HG02588 (cell line): ENCODE measurements around the gene FOXN1.
"Not testable (repeated sequence)": the region's sequence is repeated elsewhere in the genome, so short reads cannot be mapped to it uniquely, and the experiment has no call there.

Experiments used
- ATAC-seq: cut with Tn5 transposase; IDR thresholded peaks from one replicate; pipeline ENCODE4 v1.9.1; 2021; ENCODE audit warnings: mild to moderate bottlenecking, moderate library complexity; ENCODE audit not compliant: unreplicated experiment

FOXN1 gene

DNA sequence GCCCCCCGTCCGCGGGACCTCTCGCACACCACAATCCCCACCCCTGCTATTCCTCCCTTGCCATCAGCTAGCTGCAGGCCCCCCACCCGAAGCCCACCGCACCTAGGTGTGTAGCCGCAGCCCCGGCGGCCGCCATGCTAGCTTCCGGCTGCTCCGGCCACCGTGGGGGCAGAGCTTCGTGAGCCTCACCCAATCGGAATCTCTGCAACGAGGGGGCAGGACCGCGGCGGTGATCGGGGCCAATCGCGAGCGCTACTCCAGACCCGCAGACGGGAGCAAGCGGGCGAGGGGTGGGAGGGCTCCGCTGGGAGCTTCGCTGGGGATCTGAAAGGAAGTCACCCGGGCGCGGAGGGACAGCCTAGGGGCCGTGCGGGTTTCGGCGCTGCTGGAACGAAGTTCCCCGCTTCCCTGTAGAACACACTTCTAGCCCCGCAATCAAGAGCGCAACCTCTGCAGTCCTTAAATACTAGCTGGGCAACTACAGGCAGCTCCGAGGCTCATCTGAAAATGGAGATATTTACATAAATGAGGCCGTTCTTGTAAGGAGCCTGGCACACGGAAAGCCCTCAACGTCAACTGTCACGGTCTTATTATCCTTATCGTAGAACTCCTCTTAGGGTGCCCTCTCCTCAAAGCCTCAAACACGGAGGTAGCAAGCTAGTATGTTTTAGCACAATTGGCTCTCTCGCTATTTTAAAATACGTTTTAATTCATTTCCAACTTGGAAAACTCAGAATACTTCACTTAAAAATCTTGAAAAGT lies 65.4 kb downstream of the FOXN1 start, which contains the start of gene PIGS:
TSS of gene PIGS (minus strand) at position 164 of the 762 bp plus-strand sequence. CDS start at position 136, 28 bp downstream.
- peak; percentile 86 for ATAC-seq

DNA sequence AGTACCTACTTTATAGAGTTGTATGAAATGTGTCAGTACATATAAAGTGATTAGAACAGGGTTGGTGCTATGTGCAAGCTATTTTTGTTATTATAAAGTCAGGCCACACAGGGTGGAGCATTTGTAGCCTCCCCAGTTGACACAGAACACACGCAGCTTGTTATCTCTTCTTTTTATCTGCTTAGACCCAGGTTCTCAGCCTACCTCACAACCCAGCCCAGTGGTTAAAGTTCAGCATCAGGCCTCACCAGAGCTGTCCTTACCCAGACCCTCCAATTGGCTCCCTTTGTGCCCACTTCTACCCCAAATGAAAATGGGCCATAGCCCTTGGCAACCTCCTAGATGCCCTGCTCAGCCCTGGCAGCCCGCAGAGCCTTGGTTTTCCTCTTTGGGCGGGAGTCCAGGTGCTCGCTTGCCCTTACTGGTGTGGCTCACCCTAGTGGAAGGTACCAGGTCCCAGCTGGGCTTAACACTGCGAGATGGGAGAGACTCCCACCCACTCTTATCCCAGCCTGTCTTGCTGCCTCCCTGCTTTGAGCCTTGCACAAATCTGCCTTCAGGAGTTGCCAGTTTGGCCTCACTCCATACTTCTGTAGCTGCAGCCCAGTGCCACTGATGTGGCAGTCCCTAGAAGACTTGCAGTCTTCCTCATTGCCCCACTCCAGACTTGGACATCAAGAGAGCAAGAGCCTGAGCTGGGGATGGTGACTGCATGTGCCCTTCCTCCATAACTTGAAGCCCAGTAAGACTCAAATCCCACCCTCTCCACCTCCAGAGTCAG lies 66.3 kb downstream of the FOXN1 start:
- ATAC-seq, result no peak

DNA sequence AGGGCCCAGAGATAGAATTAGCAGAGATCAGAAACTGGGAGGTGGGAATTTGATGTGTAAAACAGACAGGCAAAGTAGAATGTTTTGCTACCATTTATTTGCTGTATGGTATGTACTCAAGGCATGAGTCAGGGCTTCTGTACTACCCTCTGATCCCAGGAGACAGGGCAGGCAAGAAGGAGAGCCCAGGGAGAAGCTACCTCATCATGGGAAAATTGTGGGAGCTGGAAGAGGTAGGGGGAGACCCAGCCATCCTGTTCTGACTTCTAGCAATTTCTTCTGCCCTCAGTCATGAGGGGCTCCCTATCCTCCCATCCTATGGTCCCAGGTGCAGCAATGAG lies 66.9 kb downstream of the FOXN1 start:
- no peak for ATAC-seq

DNA sequence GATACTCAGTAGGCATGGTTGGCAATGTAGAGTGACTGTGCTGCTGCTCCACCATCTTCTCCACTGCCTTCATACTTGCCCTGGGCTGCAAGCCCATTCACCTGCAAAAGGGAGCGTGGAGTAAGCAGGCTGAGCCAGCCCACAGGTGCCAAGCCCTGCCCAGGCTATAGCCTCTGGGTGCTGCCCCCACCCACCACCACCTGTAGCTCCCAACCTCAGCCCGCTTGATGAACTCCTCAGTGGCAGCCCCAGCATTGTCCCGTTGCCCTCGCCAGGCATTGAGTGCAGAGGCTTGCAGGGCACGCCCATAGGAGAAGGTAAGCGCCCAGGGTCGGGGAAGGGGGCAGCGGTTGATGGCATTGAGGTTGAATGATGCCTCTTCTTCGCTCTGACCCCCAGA lies 67.4 kb downstream of the FOXN1 start:
- ATAC-seq, result no peak

DNA sequence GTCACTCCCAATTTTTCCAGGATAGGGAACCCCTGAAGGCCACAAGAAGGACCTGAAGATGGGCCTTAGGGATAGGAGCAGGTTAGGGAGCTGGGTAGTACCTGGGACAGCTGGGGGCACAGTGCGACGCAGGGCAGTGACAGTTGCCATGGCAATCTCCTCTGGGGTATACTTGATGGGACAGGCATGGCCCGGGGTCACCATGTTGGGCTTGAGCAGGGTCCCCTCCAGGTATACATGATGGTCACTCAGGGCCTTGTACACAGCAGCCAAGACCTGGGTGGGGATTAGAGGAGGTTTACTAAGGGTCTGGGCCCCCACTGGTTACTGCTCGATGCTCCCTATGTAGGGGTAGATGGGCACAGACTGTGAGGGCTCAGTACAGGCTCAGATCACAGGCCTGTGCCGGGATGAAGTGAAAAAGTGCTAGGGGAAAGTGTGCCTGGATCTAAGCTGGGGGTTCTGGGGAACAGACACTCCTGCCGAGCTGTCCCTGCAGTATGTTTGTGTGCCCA lies 67.9 kb downstream of the FOXN1 start:
- ATAC-seq, result no peak

DNA sequence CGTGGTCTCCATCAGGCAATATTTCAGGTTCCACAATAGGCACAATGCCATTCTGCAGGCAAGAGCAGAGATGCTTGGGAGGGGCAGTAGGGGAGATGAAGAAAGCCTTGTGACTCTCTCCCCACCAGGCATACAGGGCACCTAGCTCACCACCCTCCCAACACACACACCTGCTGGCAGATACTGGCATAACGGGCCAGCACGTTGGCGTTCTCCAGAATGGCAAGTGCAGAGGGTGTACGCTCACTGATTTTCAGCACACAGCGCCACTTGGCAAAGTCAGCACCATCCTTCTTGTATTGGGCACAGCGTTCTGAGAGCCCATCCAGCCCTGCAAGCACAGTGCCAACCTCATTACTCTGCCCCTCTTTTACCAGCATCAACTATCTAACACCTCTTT lies 68.4 kb downstream of the FOXN1 start:
- ATAC-seq, result no peak

DNA sequence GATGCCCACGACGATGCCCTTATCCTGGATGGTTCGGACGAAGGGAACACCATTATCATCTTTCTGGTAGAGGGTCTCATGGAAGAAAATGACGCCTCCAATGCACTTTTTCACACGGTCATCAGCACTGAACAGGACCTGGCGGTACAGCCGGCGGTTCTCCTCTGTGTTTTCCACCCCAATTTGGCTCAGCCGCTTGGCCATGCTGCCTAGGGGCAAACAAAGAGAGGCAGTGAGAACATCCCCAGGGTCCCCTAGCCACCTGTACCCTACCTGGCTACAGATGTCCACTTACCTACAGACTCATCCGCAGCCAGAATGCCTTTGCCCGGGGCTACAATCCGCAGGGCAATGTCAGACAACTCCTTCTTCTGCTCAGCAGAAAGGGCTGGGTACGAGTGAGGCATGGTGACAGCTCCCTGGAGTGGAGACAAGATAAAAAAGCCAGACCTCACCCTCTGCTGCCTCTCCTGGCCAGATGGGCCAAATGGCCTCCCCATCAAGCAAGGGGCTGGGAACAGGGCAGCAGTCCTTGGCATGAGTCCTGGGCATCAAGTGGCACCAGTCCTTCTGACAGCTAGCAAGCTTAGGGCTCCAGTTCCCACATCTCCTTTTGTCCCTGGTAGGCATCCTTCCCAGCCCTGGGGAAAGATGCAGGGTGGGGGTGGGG lies 69.1 kb downstream of the FOXN1 start:
- no peak for ATAC-seq

DNA sequence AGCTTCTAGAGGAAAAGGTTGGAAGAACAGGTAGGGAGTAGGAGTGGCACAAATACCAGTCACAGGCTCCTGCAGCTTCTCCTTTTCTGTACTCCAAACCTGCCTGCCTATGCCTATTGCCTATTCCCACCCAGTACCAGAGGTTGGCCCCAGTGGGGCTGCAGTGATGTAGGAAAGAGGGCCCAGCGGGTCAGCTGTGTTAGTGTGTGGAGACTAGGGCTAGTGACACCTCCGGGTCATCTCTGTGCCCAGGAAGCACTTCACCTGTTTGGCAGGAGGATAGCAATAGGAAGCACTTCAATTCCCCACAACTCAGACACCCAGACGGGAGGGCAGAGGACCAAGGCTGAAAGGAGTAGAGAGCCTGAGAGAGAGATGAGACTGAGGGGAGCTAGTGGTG lies 69.9 kb downstream of the FOXN1 start:
- ATAC-seq, result not testable (repeated sequence)

DNA sequence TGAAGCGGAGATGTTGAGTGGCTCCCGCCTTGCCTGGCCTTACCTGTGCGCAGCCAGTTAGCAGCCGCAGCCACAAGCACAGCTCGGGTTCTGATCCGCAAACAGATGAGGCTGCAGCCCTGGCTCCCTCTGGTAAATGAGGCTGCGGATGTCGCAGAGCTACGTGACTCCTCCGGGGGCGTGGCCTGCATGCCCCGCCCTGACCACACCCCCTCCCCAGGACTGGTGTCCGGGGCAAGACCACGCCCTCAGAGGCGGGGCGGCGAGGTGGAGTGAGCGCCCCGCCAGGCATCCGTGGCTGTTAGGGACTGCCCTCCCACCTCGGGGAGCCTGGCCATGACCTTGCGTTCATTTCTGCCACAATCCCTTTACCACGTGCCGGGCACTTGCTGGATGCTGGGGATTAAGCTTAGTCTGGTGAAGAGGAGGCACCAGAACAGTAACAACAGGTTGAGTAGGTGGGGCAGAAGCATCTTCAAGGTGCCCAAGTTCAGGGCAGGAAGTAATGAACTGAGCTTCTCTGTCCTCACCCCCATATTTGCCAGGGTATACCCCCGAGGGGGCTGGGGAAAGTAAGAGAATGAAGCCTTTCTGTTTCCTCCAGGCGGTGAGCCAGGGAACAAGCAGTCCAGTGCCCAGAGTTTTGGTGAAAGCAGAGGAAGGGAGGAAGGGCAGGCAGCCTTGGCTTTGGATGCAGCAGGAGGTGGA lies 70.8 kb downstream of the FOXN1 start, which contains the start of gene ALDOC:
TSS of gene ALDOC (minus strand) at position 138 of the 708 bp plus-strand sequence. CDS start 1,363 bp downstream, outside the sequence.
- ATAC-seq, result peak; percentile 72

DNA sequence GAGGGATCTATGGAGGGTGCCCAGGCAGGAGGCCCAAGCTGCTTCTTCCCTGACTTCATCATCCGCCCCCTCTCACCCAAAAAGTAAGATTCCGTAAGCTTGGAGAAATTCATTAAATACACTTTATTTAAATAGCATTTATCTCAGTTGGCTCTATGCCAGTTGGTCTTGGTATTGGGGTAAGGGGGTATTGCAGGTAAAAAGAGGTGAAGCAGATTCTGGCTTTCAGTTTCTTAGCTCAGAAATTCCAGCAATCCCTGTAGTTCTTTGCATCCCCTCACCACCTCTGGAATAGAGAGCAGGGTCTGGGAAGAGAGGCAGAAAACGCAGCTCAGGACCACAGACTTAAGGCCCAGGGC lies 71.3 kb downstream of the FOXN1 start:
- no peak for ATAC-seq

DNA sequence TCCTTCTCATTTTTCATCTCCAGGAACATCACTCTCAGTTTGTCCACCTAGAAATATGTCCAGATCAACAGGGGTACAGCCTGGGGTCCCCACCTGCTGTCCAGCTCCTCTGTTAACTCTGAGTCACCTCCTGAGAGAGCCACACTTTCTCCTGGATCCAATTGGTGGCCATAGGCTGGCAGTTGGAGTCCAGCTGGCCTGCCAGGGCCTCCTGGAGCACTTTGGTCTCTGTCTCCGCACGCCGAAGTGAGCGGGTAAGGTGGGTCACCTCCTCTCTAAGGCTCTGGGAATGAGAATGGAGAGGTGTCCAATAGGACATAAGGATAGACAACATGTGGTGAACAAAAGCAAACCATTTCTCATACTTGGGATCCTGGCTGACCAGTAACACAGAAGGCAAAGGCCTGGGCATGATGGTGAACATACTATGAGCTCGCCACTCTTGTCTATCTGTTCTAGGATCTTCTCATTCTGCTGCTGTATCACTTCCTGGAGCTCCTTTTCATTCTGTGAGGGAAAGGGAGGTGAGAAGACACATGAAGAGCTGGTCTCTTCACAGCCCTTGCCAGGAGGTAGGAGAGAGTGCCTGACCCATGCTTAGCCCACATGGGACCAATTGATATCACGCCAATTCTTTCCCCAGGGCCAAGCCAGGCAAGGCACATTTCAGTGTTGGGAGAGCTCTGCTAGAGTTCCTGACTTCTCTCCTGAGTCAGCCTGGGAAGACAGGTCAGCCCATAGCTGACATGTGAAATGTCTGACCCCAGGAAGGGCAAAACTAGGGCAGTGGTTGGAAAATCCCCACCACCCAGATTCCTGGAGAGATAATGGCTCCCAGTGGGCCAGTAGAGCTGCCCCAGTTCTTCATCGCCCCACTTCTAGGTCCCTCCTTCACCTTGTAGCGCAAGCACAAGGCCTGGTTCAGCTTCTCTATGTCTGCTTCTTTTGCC lies 72.4 kb downstream of the FOXN1 start:
- ATAC-seq, result no peak

DNA sequence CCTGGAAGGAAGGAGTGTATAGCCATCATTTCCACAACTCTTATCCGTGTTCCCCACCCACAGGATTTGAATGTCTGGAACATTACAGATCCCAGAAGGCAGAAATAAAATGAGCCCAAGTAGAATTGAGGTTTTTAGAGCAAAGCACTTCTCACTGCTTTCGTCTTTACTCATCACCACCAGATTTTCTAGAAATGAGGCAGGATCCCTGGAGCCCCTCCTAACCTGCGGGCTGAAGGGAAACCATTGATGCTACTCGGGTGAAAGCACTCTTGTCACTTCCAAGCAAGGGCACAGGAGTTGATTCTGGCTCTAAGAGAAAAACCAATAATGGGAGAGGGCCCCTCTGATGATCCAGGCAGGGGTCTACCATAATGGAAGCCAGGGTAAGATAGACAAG lies 73.4 kb downstream of the FOXN1 start:
- ATAC-seq, result no peak

DNA sequence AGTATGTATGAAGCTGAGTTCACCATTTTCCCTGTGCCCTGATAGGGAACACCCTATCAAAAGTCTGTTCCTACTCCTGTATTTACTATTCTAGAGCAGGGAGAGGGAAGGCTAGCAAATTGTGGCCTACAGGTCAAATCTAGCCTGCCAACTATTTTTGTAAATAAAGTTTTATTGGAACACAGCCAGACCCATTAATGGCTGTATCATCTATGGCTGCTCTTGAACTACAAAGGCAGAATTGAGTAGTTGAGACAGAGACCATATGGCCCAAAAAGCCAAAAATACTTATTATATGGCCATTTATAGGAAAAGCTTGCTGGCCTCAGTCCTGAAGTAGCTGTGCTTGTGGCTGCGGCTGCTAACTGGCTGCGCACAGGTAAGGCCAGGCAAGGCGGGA lies 74.8 kb downstream of the FOXN1 start:
- no peak for ATAC-seq

DNA sequence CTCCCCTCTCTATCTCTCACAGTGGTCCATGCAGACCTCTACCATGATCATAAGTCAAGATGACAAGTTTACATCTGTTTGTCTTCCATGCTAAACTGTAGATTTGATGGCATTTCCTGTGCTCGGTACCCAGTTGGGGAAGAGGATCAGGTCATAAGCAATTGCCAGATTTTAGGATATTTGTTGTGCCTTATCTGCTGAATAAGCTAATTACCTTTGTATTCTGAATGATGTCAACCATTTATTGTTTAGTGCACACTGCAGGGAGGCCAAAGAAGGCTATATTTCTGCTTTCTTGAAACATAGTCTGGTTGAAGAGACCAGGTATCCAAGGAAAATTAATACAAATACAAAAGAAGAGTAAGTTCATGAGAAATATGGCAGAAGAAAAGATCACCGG lies 76.4 kb downstream of the FOXN1 start:
- no peak for ATAC-seq

DNA sequence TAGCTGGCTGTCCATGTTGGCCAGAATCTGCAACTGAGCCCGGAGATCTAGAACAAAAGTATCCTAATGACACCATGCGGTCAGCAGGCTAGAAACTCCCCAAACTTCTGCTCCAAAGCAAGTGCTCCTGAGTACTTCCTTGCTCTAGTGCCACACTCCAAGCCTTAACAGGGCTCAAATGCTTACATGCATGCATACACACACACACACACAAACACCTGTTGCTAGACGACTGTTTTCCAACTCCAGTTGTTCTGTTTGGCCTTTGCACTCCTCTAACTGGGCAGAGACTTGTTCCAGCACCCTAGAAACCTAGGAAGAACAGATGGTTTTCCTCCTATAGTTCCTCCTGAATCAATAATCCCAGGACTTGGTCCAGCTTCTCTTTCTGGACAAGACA lies 78.3 kb downstream of the FOXN1 start:
- no peak for ATAC-seq

DNA sequence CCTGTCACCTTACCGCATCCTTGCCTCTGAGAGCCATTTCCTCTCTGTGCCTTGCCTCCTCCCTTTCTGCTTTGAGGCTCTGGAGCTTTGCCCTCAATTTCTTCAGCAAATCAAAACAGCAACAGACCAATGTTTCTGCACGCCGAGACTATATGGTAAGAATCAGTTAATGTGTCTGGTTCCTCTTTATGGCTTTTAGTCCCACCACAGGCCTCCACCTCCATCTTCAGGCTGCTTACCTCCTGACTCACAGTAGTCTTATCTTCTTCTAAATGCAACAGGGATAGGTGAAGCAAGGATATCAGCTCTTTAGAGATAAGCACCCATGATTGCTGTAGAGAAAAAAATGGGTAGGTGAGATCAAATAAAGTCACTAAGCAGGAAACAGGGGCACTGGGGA lies 79.7 kb downstream of the FOXN1 start:
- no peak for ATAC-seq
